ENCODE measurements around the gene PITHD1. TPM values are rescaled to one million over a fixed set of nuclear protein-coding genes. Genes with fewer than 3 reads are reported as not detected.

Gene PITHD1
- total and polyA plus RNA-seq, 10 of the 15 experiments (the other 5 are each of a cell fraction or from before 2014, with no cell fraction given) = 23.7 to 82.2 (median 67.0) TPM

- DNase-seq (ENCODE audit: low read depth, low spot score) = no peak
- Histone ChIP-seq H3K9ac (ENCODE audit: control insufficient read depth, insufficient read depth, low read length) (no peak overlapping the region), H2AFZ (ENCODE audit: control insufficient read depth, low read depth, low read length) (no peak overlapping the region), H3K27me3 (replicated peaks in 1 of 2; ENCODE audit: control insufficient read depth in 2 of 2, insufficient read depth in 2 of 2, low read length in 1 of 2) (no peaks in the 10 kb centered on the region), H3K27ac (ENCODE audit: control insufficient read depth, insufficient read depth) (no peak overlapping the region), H3K36me3 (ENCODE audit: control insufficient read depth in 2 of 2, insufficient read depth in 2 of 2, low read length in 1 of 2) (peaks cover 0 to 11% of the 10 kb centered on the region in 2 experiments; a peak in 1 of 4 replicates), H3K9me3 (replicated peaks; ENCODE audit: control insufficient read depth, insufficient read depth, low read length) (no peaks in the 10 kb centered on the region), H3K4me1 (ENCODE audit: control insufficient read depth, insufficient read depth, low read length) (peaks cover 13% of the 10 kb centered on the region), H3K79me2 (ENCODE audit: control insufficient read depth, insufficient read depth, low read length) (no peaks in the 10 kb centered on the region), H4K20me1 (ENCODE audit: control insufficient read depth, insufficient read depth) (no peaks in the 10 kb centered on the region), H3K4me2 (ENCODE audit: control insufficient read depth, insufficient read depth) (no peak overlapping the region), H3K4me3 (no peak overlapping the region)
- intact Hi-C loops (cut with micrococcal nuclease; ENCODE audit: unreplicated experiment) = loop anchor here (10.0 kb wide), 1 partner anchor 208 kb away; no protein-coding TSS in a partner anchor
- ChIA-PET SMC1A (ENCODE audit: uncharacterized antibody, unreplicated experiment) (interaction anchor here (0.6 to 3.5 kb wide), 5 partner anchors 8 to 100 kb away, joined by 3 to 12 read pairs (median 3); partner anchors contain the start of gene HMGCL), CTCF (interaction anchor here (0.6 to 2.3 kb wide), 9 partner anchors 8 to 287 kb away, joined by 3 to 8 read pairs (median 3); no protein-coding TSS in a partner anchor), RAD21 (ENCODE audit: unreplicated experiment) (interaction anchor here (1.8 kb wide), 1 partner anchor 12 kb away, joined by 5 read pairs; no protein-coding TSS in a partner anchor), POLR2A (interaction anchor here (0.5 to 1.9 kb wide), 4 partner anchors 9 to 94 kb away, joined by 3 to 4 read pairs (median 4); partner anchors contain the start of gene HMGCL)
- FAIRE-seq = no peak
- no TSS peak for BruUV-seq (replicated peaks)
- no peak for ATAC-seq
- WGBS (ENCODE audit: insufficient coverage, insufficient replicate concordance, low lambda C conversion rate, missing lambda C conversion rate) = 97% methylated on average over 3 of the region's 3 CpGs
- in situ Hi-C loops (cut with MboI) = no loop called here
- TF ChIP-seq CBFB (IDR thresholded peaks at IDR 0.05; ENCODE audit: low read depth) (no peak), IKZF1 (conservative IDR thresholded peaks at IDR 0.05) (no peak), TCF12 (IDR thresholded peaks at IDR 0.05; ENCODE audit: low read depth, low read length) (no peak), TCF3 (IDR thresholded peaks at IDR 0.05; ENCODE audit: borderline replicate concordance, insufficient read depth, low read depth, low read length) (no peak), ZNF217 (IDR thresholded peaks at IDR 0.05) (no peak), NR2C2 (IDR thresholded peaks at IDR 0.05; ENCODE audit: borderline replicate concordance, control insufficient read depth, insufficient read length, low read depth) (no peak), MTA2 (IDR thresholded peaks at IDR 0.05; ENCODE audit: low read depth) (no peak), HCFC1 (IDR thresholded peaks at IDR 0.05; ENCODE audit: low read length) (no peak), CUX1 (IDR thresholded peaks at IDR 0.05; ENCODE audit: insufficient replicate concordance, low read depth, low read length) (no peak), PAX8 (IDR thresholded peaks at IDR 0.05) (no peak)
Measured at GRCh38 chr1:23816361-23816760, 38.1 kb downstream of the PITHD1 start.

Data from GM12878 (cell line).